Mammary epithelial cell (primary cell): Measurements from ENCODE around the gene AGBL2.

ENCODE experiments used
- CTCF ChIP-seq, 2 donors: IDR thresholded peaks in 1 of 2; conservative IDR thresholded peaks in 1 of 2; 2 replicates each; pipeline ENCODE4 v1.5.1; 2011 to 2012; ENCODE audit warnings: inconsistent platforms in 2 of 2, low read length in 2 of 2, mild to moderate bottlenecking in 2 of 2, control low read depth in 1 of 2, low read depth in 1 of 2; ENCODE audit not compliant: insufficient read depth in 1 of 2; ENCODE audit errors: extremely low read depth in 1 of 2
- EZH2 ChIP-seq: IDR thresholded peaks from 2 replicates; pipeline ENCODE4 v1.6.1; 2012; ENCODE audit warnings: low read length, inconsistent platforms, borderline replicate concordance

GRCh38 chr11:47669856-47670255, 45.3 kb downstream of the AGBL2 start:
- TF ChIP-seq CTCF (conservative IDR thresholded peaks at IDR 0.05 in 1 of 2, IDR thresholded peaks at IDR 0.05 in 1 of 2; ENCODE audit: extremely low read depth in 1 of 2, insufficient read depth in 1 of 2, low read depth in 1 of 2, low read length in 2 of 2) (no peak), EZH2 (no peak)
